IPS DF 6.9 (cell line): ENCODE measurements around the gene SH3D19.

Experiments
- DNase-seq: peaks from one replicate; pipeline ENCODE4 v3.0.0-alpha.2; 2013; ENCODE audit warnings: low read depth, low spot score
- H3K27ac ChIP-seq: one replicate; pipeline ENCODE4 v1.5.1; 2013; ENCODE audit warnings: low read length, control low read depth
- H3K27me3 ChIP-seq: 2 replicates; pipeline ENCODE4 v1.6.1; 2013; ENCODE audit warnings: mild to moderate bottlenecking, low read length; ENCODE audit not compliant: control insufficient read depth, insufficient read depth
- H3K36me3 ChIP-seq: 2 replicates; pipeline ENCODE4 v1.6.1; 2013; ENCODE audit warnings: low read length; ENCODE audit not compliant: control insufficient read depth, insufficient read depth
- H3K4me1 ChIP-seq: 2 replicates; pipeline ENCODE4 v1.6.1; 2013; ENCODE audit warnings: low read length; ENCODE audit not compliant: control insufficient read depth, insufficient read depth
- H3K4me3 ChIP-seq: 2 replicates; pipeline ENCODE4 v1.5.1; 2013; ENCODE audit warnings: mild to moderate bottlenecking, low read length
- H3K9me3 ChIP-seq: 2 replicates; pipeline ENCODE4 v1.6.1; 2013; ENCODE audit warnings: low read length, inconsistent platforms; ENCODE audit not compliant: control insufficient read depth, insufficient read depth
- WGBS: extraction: QIAGEN DNeasy Blood & Tissue Kit; methylation state at CpG from one replicate; pipeline ENCODE4 v1.1.7; 2013; ENCODE audit warnings: mixed read lengths, missing lambda C conversion rate; ENCODE audit not compliant: insufficient read length, insufficient coverage; 5-methylcytosine and 5-hydroxymethylcytosine counted together

SH3D19 gene

DNA sequence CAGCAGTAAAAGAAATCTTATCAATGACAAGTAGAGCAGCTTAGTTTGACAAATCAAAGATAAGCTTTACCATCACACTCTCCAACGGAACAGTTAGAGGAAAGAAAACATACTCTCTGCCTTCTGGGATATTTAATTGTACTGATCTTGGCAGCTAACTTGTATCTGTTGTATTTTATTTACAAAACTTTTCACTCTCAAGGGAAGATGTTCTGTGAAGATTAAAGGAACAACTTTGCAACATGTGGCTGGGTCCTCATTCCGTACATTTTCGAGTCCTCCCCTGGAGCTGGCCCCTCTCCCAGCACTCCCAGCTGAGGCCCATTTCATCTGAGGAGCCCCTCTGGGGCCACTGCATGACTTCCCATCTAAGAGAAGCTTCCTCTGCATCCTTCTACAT, 151.5 kb downstream of the SH3D19 start:
- no peak for DNase-seq
- Histone ChIP-seq H3K27me3 (no peaks in the 10 kb centered on the region), H3K9me3 (no peaks in the 10 kb centered on the region), H3K4me3 (no peak overlapping the region), H3K27ac (no peak overlapping the region), H3K36me3 (peaks cover 6% of the 10 kb centered on the region; the same call in 1 of the 2 replicates), H3K4me1 (no peaks in the 10 kb centered on the region)
- no CpG with 5 or more reads among the region's 3 CpGs for WGBS

DNA sequence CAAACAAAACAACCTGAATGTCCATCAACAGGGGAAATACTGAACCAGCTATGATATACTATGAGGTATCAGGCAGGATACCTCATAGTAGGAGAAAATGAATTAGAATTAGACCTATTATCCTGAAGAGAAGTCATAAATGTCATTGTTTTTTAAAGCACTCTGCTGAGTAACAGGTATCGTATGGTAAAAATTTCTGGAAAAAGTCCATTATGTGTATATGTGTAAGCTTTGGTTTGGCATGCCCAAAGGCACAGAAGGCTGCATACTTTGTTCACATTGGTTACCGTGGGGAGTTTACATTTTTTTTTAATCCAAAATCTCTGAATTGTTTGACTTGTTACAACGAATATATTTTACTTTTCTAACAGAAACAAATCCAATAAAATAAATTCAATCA, 155.5 kb downstream of the SH3D19 start:
- H3K27ac ChIP-seq = no peak overlapping the region
- no peak for DNase-seq
- 100% methylated on average over 1 of the region's 3 CpGs for WGBS

DNA sequence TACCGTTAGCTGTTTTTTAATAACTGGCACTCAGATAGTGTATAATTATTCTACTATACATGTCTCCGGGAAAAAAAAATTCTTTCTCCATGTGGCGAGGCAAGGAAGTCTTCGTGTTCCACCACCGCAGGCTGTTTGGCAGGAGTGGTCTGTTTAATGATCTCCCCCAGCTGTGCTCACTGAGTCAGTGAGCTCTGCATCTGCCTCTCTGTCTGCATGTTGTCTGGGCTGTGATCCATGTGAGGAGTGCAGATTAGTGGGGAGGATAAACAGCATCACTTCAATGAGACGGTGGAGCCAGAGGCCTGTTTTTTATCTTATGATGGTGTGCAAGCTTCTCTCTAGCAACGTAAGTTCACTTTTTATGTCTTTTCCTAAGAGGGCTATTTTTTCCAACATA, 156.2 kb downstream of the SH3D19 start:
- no CpG with 5 or more reads among the region's 7 CpGs for WGBS
- H3K9me3 ChIP-seq = no peaks in the 10 kb centered on the region
- H3K4me3 ChIP-seq = no peak overlapping the region
- no peak for DNase-seq
- peaks cover 2% of the 10 kb centered on the region; the same call in 1 of the 2 replicates for H3K4me1 ChIP-seq
- H3K36me3 ChIP-seq = no peaks in the 10 kb centered on the region; the same call in 1 of the 2 replicates
- H3K27ac ChIP-seq = no peak overlapping the region
- no peaks in the 10 kb centered on the region for H3K27me3 ChIP-seq

More for the DNA sequence above, 155.5 kb downstream of the SH3D19 start:
- peaks cover 2% of the 10 kb centered on the region; the same call in 1 of the 2 replicates for H3K4me1 ChIP-seq
- no peaks in the 10 kb centered on the region; the same call in 1 of the 2 replicates for H3K36me3 ChIP-seq
- no peak overlapping the region for H3K4me3 ChIP-seq
- no peaks in the 10 kb centered on the region for H3K27me3 ChIP-seq
- H3K9me3 ChIP-seq = no peaks in the 10 kb centered on the region

DNA sequence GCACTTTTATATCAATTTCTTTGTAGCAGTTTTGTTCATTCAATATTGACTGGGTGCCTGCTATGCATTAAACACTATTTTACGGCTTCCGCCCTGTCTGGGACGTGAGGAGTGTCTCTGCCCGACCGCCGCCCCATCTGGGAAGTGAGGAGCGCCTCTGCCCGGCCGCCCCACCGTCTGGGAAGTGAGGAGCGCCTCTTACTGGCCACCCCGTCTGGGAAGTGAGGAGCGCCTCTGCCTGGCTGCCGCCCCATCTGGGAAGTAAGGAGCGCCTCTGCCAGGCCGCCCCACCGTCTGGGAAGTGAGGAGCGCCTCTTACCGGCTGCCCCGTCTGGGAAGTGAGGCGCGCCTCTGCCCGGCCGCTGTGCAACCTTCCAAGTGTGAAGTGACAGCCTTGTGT, 157.8 kb downstream of the SH3D19 start:
- Histone ChIP-seq H3K36me3 (no peaks in the 10 kb centered on the region; the same call in 1 of the 2 replicates), H3K27me3 (no peaks in the 10 kb centered on the region), H3K27ac (no peak overlapping the region), H3K9me3 (no peaks in the 10 kb centered on the region), H3K4me3 (no peak overlapping the region), H3K4me1 (peaks cover 2% of the 10 kb centered on the region; the same call in 1 of the 2 replicates)
- no peak for DNase-seq
- WGBS = no CpG with 5 or more reads among the region's 24 CpGs

DNA sequence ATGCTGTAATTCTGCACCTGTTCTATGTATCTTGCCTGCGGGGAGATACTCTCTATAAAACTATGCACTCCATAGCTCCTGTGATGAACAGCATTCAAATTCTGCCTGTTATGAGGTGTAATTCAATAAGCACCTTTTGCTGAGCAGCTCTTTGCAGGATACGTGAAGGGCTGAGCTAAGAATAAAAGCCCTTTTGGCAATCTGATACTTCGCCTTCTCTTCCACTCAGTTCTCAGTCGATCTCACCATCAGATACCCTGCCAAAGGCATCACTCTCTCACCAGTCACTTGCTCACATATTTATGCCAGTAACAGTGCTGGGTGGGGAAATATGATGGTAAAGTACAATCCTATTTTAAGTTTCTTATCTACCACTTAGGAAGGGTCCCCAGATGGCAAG, 158.8 kb downstream of the SH3D19 start:
- Histone ChIP-seq H3K9me3 (no peaks in the 10 kb centered on the region), H3K4me3 (no peak overlapping the region), H3K4me1 (peaks cover 2% of the 10 kb centered on the region; the same call in 1 of the 2 replicates), H3K27ac (no peak overlapping the region), H3K27me3 (no peaks in the 10 kb centered on the region), H3K36me3 (no peaks in the 10 kb centered on the region)
- WGBS = no CpG with 5 or more reads among the region's 4 CpGs
- no peak for DNase-seq

DNA sequence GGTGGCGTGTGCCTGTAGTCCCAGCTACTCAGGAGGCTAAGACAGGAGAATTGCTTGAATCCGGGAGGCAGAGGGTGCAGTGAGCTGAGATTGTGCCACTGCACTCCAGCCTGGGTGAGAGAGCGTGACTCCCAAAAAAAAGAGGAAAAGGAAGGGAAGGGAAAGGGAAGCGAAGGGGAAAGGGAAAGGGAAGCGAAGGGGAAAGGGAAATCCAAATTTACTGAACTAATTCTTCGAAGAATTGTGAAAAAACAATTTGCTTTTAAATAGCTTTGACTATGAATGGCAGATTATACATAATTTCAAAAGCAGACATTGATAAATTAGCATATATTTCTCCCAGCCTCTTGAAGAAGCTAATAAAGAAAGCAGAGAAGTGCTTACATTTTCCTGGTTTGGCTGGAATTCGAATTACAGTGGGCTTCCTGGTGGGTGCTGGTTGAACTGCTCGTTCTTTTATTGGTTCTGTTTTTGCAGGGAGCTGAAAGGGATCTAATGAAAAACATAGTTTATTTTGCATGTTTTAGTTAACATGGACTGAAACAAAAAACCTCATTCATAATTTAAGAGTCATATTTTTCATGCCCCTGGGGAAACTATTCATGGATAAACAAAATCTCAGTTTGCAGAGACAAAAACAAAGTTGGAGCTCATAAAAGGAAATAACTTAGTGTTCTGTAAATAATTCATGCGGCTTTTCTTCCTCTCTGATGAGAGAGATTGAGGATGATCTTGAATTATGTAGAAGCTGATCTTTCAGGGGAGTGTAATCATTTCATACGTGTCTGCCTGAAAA, 160.0 kb downstream of the SH3D19 start:
- Histone ChIP-seq H3K36me3 (no peaks in the 10 kb centered on the region), H3K9me3 (no peaks in the 10 kb centered on the region), H3K4me1 (peaks cover 2% of the 10 kb centered on the region; the same call in 1 of the 2 replicates), H3K27ac (no peak overlapping the region), H3K27me3 (no peaks in the 10 kb centered on the region), H3K4me3 (no peak overlapping the region)
- DNase-seq = no peak
- no CpG with 5 or more reads among the region's 10 CpGs for WGBS

DNA sequence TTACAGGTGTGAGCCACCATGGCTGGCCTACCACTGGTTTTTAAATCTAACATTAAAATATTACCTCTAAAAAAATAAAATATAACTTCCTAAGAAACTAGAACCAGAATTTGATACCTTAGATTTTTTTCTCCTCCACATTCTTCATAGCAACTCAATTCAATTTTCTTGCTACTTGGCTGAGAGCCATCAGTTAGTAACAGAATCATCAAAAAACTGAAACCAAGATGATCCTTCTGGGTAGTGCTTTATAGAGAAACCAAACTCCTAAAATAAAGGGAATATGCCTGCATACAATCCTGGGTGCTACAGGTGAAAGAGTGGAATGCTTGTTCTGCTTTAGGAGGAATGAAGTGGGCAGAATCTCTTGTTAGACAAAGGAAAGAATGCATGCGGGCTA, 161.6 kb downstream of the SH3D19 start:
- Histone ChIP-seq H3K27ac (no peak overlapping the region), H3K27me3 (no peaks in the 10 kb centered on the region), H3K4me1 (peaks cover 2% of the 10 kb centered on the region; the same call in 1 of the 2 replicates), H3K9me3 (no peaks in the 10 kb centered on the region), H3K4me3 (no peak overlapping the region), H3K36me3 (no peaks in the 10 kb centered on the region)
- no peak for DNase-seq
- no CpG with 5 or more reads among the region's 1 CpG for WGBS

DNA sequence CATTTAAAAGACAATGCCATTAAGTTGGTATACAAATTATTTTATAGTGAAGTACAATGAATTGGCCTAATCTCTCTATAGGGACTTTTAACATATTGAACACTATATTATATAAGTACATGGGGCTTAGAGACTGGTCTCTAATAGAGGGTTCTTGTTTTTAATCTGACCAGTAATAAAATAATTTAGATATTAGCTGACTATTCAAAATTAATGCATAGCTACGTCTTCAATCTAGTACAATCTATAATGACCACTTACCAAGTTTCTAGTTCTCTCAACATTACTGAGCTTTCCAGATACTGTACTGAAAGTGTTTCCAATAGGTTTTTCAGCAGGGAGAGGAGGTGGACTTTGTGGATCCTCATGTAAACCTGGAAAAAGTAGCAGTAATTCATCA, 166.4 kb downstream of the SH3D19 start:
- no CpG with 5 or more reads among the region's 1 CpG for WGBS
- Histone ChIP-seq H3K27me3 (no peaks in the 10 kb centered on the region), H3K9me3 (no peaks in the 10 kb centered on the region), H3K4me1 (no peaks in the 10 kb centered on the region), H3K4me3 (no peak overlapping the region), H3K27ac (no peak overlapping the region), H3K36me3 (no peaks in the 10 kb centered on the region)
- DNase-seq = no peak

DNA sequence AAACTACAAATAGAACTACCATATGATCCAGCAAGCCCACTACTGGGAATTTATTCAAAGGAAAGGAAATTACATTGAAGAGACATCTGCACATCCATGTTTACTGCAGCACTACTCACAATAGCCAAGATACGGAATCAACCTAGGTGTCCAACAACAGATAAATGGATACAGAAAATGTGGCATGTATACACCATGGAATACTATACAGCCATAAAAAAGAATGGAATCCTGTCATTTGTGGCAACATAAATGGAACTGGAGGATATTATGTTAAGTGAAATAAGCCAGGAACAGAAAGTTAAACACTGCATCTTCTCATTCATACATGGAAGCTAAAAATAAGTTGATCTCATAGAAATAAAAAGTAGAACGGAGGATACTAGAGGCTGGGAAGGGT, 167.9 kb downstream of the SH3D19 start:
- H3K27ac ChIP-seq = no peak overlapping the region
- no peak overlapping the region for H3K4me3 ChIP-seq
- no CpG with 5 or more reads among the region's 2 CpGs for whole genome bisulfite sequencing
- H3K4me1 ChIP-seq = no peaks in the 10 kb centered on the region
- DNase-seq = no peak
- H3K27me3 ChIP-seq = no peaks in the 10 kb centered on the region
- no peaks in the 10 kb centered on the region for H3K9me3 ChIP-seq
- no peaks in the 10 kb centered on the region for H3K36me3 ChIP-seq

DNA sequence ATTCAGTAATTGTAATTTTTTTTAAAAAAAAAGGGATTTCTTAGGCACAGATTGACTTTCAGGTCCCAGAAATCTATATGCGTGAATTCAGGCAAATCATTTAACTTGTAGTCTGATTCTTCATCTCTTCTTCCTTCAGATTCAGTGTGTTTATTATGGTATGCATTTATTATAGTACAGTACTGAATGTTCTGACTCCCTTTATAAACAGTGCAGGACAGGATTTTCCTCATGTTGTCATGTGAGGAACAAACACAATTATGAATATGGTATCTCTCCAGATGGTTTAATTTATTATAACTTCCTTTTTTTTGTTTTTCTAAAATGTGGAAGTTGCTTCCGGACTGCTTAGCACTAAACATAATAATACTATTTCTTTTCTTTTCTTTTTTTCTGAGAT, 171.8 kb downstream of the SH3D19 start:
- no peaks in the 10 kb centered on the region for H3K27me3 ChIP-seq
- no peaks in the 10 kb centered on the region for H3K36me3 ChIP-seq
- no peak overlapping the region for H3K4me3 ChIP-seq
- no peak overlapping the region for H3K27ac ChIP-seq
- no peak for DNase-seq
- no peaks in the 10 kb centered on the region for H3K9me3 ChIP-seq
- no peaks in the 10 kb centered on the region for H3K4me1 ChIP-seq
- no CpG with 5 or more reads among the region's 2 CpGs for WGBS

DNA sequence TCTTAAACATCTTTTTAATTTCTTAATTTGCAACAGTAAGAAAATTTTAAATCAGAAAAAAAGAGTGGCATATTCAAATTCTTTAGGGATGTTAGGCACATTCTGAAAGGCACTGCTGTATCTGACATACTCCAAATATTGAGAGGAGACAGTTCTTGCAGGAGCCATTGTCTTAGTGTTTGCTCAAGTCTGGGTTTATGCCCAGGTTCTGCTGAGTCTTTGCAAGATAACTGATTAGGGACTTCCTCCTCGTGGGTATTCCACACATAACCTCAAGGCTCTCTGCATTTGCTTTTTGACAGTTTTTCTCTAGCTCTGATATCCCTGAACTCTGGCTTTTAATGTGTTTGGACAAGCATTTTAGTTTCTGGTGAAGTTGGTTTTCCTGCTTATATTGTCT, 173.4 kb downstream of the SH3D19 start:
- Histone ChIP-seq H3K36me3 (no peaks in the 10 kb centered on the region), H3K9me3 (no peaks in the 10 kb centered on the region), H3K4me3 (no peak overlapping the region), H3K27ac (no peak overlapping the region), H3K4me1 (no peaks in the 10 kb centered on the region), H3K27me3 (no peaks in the 10 kb centered on the region)
- DNase-seq = no peak
- WGBS = no CpG with 5 or more reads among the region's 1 CpG
